Activated T-helper 9 cell treated with anti-CD3 and anti-CD28 coated beads, Interleukin-2, amount 50 U/mL, for 16 hours (primary cell): ENCODE measurements around the gene SMAD7.

ENCODE experiments used
- DNase-seq: peaks from one replicate; pipeline ENCODE4 v3.0.0-alpha.2; 2020; ENCODE audit warnings: low read depth

SMAD7 gene

GRCh38 chr18:48914581-48915251 lies 36.0 kb downstream of the SMAD7 start:
- DNase-seq: no peak

GRCh38 chr18:48913775-48914174 lies 37.0 kb downstream of the SMAD7 start:
- no peak for DNase-seq

GRCh38 chr18:48913201-48913600 lies 37.6 kb downstream of the SMAD7 start:
- DNase-seq: peak; percentile 38

- DNase-seq: no peak
Observed at GRCh38 chr18:48910972-48911545, 39.7 kb downstream of the SMAD7 start.

- no peak for DNase-seq
Observed at GRCh38 chr18:48909721-48910120, 41.0 kb downstream of the SMAD7 start.

- DNase-seq: no peak
Observed at GRCh38 chr18:48908916-48909315, 41.8 kb downstream of the SMAD7 start.

GRCh38 chr18:48905513-48905912 lies 45.3 kb downstream of the SMAD7 start:
- no peak for DNase-seq

- no peak for DNase-seq
Observed at GRCh38 chr18:48904847-48905394, 45.8 kb downstream of the SMAD7 start.

GRCh38 chr18:48904091-48904490 lies 46.7 kb downstream of the SMAD7 start:
- DNase-seq: no peak

GRCh38 chr18:48902856-48903601 lies 47.7 kb downstream of the SMAD7 start:
- DNase-seq: no peak

- no peak for DNase-seq
Observed at GRCh38 chr18:48902023-48902855, 48.5 kb downstream of the SMAD7 start.

- no peak for DNase-seq
Observed at GRCh38 chr18:48901145-48902022, 49.4 kb downstream of the SMAD7 start.

- no peak for DNase-seq
Observed at GRCh38 chr18:48900469-48900868, 50.3 kb downstream of the SMAD7 start.

GRCh38 chr18:48899558-48900174 lies 51.1 kb downstream of the SMAD7 start:
- DNase-seq: no peak

GRCh38 chr18:48898521-48898920 lies 52.2 kb downstream of the SMAD7 start:
- no peak for DNase-seq

GRCh38 chr18:48897531-48897930 lies 53.2 kb downstream of the SMAD7 start:
- no peak for DNase-seq

GRCh38 chr18:48896875-48897511 lies 53.8 kb downstream of the SMAD7 start:
- no peak for DNase-seq

GRCh38 chr18:48896326-48896874 lies 54.4 kb downstream of the SMAD7 start:
- DNase-seq: no peak

- no peak for DNase-seq
Observed at GRCh38 chr18:48894799-48895346, 55.9 kb downstream of the SMAD7 start.
